ENCODE data around the gene C12orf56.
"Not testable (repeated sequence)": the region's sequence is repeated elsewhere in the genome, so short reads cannot be mapped to it uniquely, and the experiment has no call there.

Gene C12orf56

GRCh38 chr12:64299628-64300027 is 90.9 kb downstream of the C12orf56 start:
- no peak for DNase-seq

GRCh38 chr12:64296301-64296700 is 94.3 kb downstream of the C12orf56 start:
- no peak for DNase-seq

GRCh38 chr12:64293654-64294364 is 96.7 kb downstream of the C12orf56 start:
- DNase-seq = no peak

GRCh38 chr12:64293174-64293573 is 97.4 kb downstream of the C12orf56 start:
- not testable (repeated sequence) for DNase-seq

GRCh38 chr12:64286521-64286920 is 104.0 kb downstream of the C12orf56 start:
- DNase-seq = no peak

- DNase-seq = no peak
These were observed 106.3 kb downstream of the C12orf56 start for GRCh38 chr12:64284256-64284655.

- DNase-seq = no peak
These were observed 112.1 kb downstream of the C12orf56 start for GRCh38 chr12:64278421-64278820.

GRCh38 chr12:64273527-64274403 is 116.8 kb downstream of the C12orf56 start:
- no peak for DNase-seq

GRCh38 chr12:64270411-64270810 is 120.1 kb downstream of the C12orf56 start:
- DNase-seq = no peak

GRCh38 chr12:64269161-64269560 is 121.4 kb downstream of the C12orf56 start:
- no peak for DNase-seq

GRCh38 chr12:64268409-64268808 is 122.1 kb downstream of the C12orf56 start:
- no peak for DNase-seq

GRCh38 chr12:64265839-64266238 is 124.7 kb downstream of the C12orf56 start:
- DNase-seq = no peak

GRCh38 chr12:64261813-64262212 is 128.7 kb downstream of the C12orf56 start:
- no peak for DNase-seq

- DNase-seq = no peak
These were observed 132.0 kb downstream of the C12orf56 start for GRCh38 chr12:64258576-64258975.

GRCh38 chr12:64256166-64256800 is 134.3 kb downstream of the C12orf56 start:
- no peak for DNase-seq

GRCh38 chr12:64255249-64255648 is 135.3 kb downstream of the C12orf56 start:
- no peak for DNase-seq

- no peak for DNase-seq
These were observed 137.2 kb downstream of the C12orf56 start for GRCh38 chr12:64253356-64253755.

- DNase-seq = no peak
These were observed 137.9 kb downstream of the C12orf56 start for GRCh38 chr12:64252681-64253080.

GRCh38 chr12:64243809-64244208 is 146.7 kb downstream of the C12orf56 start:
- no peak for DNase-seq

- DNase-seq = no peak
These were observed 149.8 kb downstream of the C12orf56 start for GRCh38 chr12:64240781-64241180.

- DNase-seq = no peak
These were observed 153.2 kb downstream of the C12orf56 start for GRCh38 chr12:64237382-64237781.

- DNase-seq = no peak
These were observed 154.0 kb downstream of the C12orf56 start for GRCh38 chr12:64236549-64236948.

GRCh38 chr12:64232196-64232595 is 158.4 kb downstream of the C12orf56 start:
- no peak for DNase-seq

GRCh38 chr12:64229796-64230195 is 160.8 kb downstream of the C12orf56 start:
- DNase-seq = no peak

Data from activated naive CD4-positive, alpha-beta T cell (primary cell).